ENCODE measurements around the gene FSIP2.

GRCh38 chr2:185876234-185876633 lies 137.6 kb downstream of the FSIP2 start:
- no peak for TF ChIP-seq CTCF (IDR thresholded peaks at IDR 0.05; ENCODE audit: control extremely low read depth in 1 of 3, insufficient read depth in 1 of 3, low read depth in 1 of 3, low read length in 3 of 3)
- no peak for TF ChIP-seq POLR2A (IDR thresholded peaks at IDR 0.05; ENCODE audit: control extremely low read depth in 1 of 2, low read depth in 2 of 2, low read length in 2 of 2)
- no peak for TF ChIP-seq CHD2 (IDR thresholded peaks at IDR 0.05; ENCODE audit: low read length)
- no peak for TF ChIP-seq FOSL1 (IDR thresholded peaks at IDR 0.05; ENCODE audit: insufficient read depth, low read depth, low read length)
- TF ChIP-seq POLR2AphosphoS5 (IDR thresholded peaks at IDR 0.05; ENCODE audit: low read depth, low read length) = no peak
- no peak for TF ChIP-seq RNF2 (IDR thresholded peaks at IDR 0.05; ENCODE audit: borderline replicate concordance, low read depth, low read length, missing control alignments, poor library complexity, severe bottlenecking)

Measured in H1 (cell line).